HT1080 (cell line): ENCODE results near the gene SYK. TPM values are rescaled to one million over a fixed set of nuclear protein-coding genes. Genes with fewer than 3 reads are reported as not detected.
"Not testable (repeated sequence)": the region's sequence is repeated elsewhere in the genome, so short reads cannot be mapped to it uniquely, and the experiment has no call there.

Experiments
- DNase-seq: peaks from one replicate; pipeline ENCODE4 v3.0.0-alpha.2; 2015; ENCODE audit warnings: low read depth
- total RNA-seq: library from RNA; depleted of rRNA; stranded (reverse); fragments of >200 nt; shearing (Covaris generic); gene quantifications from 2 replicates; pipeline ENCODE4 v1.2.3, GENCODE V29; 2014

SYK gene
- total RNA-seq, 1 experiment from 2014 or later: 0.68 TPM

GRCh38 chr9:90795084-90795483 is 6.5 kb upstream of the SYK start:
- DNase-seq: no peak

- no peak for DNase-seq
Observed at GRCh38 chr9:90795871-90796317, 5.7 kb upstream of the SYK start.

DNA sequence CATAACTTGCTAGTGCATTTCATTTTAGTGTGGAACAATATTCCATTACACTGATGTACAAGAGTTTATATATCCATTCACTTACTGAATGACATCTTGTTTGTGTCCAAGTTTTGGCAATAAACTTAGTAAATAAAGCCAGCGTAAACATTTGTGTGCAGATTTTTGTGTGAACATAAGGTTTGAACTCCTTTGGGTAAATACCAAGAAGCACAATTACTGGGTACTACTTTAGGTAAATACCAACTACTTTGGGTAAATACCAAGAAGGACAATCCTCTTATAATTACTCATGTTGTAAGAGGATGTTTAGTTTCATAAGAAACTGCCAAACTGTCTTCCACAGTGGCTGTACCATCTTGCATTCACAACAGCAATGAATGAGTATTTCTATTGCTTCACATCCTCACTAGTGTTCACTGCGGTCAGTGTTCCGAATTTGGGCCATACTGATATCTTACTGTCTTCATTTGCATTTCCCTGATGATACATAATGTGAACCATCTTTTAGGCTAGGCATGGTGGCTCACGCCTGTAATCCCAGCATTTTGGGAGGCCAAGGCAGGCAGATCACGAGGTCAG is 2.3 kb upstream of the SYK start:
- no peak for DNase-seq

DNA sequence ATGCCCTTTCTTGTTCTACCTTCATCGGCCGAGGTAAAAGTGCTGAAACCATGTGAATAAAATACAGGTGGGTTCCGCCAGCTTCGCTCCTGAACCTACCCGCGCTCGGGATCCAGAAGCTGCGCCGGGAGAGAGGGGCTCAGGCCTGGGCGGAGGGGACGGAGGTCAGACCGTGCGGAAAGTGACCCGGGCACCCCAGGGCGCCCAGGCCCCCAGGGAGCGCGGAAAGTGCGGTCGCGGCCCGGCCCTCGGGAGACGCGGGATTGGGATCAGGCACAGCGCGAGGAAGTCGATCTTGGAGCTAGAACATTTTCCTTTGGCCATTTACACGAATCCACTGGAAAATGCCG is 329 bp downstream of the SYK start:
- DNase-seq: no peak

DNA sequence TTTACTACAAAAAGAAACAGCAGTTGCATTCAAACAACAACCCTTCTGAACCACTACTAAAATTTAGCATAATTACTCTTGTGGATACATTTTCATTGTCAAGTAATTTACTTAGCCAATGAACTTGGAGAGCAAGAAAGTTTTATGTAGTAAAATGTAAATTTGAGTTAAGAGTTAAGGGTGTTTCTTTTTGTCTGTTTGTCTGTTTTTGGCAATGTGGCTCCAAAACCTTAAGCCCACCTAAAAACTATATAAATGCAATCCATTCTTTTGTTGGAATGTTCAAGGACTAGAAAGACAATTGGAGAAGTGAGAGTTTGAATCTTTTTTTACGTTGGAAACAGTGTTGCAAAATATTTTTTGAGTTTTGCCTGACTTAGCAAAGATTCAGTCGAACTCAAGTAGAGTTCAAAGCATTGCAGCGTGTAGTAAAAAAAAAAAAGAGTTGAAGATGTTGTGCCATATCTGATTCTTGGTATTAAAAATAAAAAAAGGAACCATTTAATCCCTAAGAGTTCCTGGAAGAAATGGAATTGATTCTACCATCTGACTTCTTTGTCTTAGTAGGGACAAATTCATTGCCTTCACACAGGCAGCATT is 867 bp downstream of the SYK start:
- DNase-seq: no peak

DNA sequence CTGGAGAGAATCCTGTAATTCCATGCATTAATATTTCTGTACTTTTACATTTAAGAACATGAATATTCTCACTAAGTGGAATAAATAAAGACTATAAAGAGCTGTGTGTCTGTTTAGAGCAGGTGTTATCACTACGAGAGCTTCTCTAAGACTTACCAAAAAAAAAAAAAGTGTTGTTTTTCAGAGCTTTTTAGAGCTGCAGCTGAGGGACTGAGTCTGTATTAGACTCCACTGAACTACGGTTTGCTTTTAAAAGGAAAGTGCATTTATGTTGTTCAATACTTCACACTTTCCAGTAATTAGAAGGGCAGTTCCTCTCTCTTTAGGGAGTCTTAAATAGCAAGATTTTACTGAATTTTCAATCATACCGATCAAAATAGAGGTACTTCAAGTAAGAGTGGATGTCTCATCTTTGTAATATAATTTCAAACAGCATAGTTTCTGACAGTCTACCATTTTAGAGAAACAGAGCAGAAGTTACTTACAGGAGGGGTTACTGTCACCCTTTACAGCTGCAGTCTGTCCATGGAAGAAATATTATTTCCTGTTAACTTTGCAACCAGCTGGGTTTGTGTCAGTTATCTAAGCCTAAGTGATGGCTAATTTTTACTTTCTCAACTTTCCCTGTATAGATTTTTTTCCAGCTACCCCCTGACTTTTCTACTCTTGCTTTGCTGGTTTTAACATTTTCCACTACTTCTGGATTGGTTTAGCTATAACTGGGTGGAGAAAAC is 2.4 kb downstream of the SYK start:
- DNase-seq: no peak

- no peak for DNase-seq
Observed at GRCh38 chr9:90805006-90805996, 3.7 kb downstream of the SYK start.

DNA sequence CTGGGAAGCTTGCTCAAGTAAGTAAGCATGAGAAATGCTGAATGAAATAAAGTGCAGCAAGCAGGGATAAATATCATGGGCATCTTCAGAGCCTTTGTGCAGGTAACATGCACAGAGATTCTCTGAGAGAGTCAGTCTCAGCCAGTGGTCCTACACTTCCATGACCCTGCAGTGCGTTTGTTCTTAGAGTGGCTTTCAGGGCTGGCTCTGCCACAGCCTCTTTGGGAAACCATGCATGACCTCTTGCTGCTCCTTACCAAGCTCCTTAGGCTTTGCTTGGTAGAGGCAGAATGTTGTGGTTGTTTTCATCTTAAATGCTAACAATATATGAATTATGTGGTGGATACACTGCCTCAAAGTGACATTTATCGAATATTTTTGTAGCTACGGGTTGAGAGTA is 5.4 kb downstream of the SYK start:
- no peak for DNase-seq

GRCh38 chr9:90808398-90808797 is 6.8 kb downstream of the SYK start:
- DNase-seq: no peak

- no peak for DNase-seq
Observed at GRCh38 chr9:90808890-90809685, 7.5 kb downstream of the SYK start.

DNA sequence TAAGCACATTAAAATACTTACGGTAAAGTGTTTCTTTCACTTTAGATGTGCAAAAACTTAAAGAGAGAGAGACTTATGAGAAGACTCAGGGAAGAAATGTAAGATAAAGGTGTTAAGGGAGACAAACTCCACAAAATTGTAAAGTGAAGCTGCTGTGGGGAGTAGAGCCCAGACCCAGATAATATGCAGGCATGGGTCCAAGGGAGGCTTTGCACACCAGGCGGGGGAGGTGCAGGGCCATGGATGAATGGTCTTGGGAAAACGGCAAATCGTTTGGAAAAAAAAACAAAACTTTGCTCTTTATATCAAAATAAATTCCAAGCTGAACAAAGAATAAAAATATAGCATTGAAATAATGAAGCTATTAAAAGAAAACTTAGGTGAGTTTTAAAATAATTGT is 9.1 kb downstream of the SYK start:
- no peak for DNase-seq

GRCh38 chr9:90813046-90813445 is 11.4 kb downstream of the SYK start:
- DNase-seq: no peak

DNA sequence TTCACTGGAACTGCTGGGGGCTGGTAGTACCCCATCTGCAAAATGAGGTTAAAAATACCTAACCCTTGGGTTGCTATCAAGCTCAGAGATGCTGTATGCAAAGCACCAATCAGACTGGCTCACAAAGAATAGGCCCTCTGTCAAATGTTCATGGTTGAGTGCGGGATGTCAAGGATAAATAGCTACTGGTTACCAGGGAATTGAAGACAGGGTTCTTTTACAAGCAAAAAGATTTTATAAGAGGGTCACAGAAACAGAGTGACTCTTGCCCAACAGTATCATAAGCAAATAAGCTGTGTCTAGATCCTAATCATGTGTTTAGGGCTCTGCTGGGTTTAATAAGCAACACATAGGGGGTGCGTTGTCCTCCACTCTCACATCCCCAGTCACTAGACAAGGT is 11.9 kb downstream of the SYK start:
- no peak for DNase-seq

DNA sequence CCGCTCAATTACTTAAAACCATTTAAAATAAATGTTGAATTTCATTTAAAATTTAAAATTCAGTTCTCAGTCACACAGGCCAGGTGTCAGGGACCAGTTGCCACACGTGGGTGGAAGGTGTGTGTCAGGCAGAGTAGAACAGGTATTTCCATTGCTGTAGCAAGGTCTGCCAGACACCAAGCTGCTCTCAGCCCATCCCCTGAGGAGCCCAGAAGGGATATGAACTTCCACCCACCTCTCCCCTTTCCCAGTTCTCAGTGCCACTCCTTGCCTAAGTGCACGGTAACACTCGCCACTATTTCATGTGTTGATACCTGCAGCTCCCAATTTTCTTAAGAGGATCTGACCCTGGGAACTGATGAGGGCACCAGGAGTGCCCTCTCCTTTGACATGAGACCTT is 12.7 kb downstream of the SYK start:
- DNase-seq: no peak

GRCh38 chr9:90815183-90815943 is 13.7 kb downstream of the SYK start:
- DNase-seq: peak; percentile 48

DNA sequence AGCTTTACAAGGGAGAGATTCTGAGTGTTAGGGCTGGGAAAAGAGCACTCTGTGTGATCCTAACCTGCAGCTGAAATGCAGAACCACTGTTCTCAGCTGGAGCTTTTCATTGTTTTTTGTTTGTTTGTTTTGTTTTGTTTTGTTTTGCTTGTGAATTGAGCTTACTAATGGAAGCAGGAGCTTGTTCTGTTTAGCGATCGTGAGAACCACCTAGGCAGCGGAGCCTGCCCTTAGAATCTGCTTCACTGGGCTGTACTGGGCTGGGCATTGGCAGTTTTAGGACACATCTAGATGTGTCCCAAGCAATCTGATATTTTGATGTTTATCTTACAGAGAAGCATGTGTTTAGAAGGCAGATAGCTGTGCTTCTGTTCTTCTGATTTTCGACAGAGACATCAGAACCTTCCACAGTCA is 14.3 kb downstream of the SYK start:
- no peak for DNase-seq

GRCh38 chr9:90816690-90817089 is 15.1 kb downstream of the SYK start:
- no peak for DNase-seq

- DNase-seq: no peak
Observed at GRCh38 chr9:90818279-90818678, 16.7 kb downstream of the SYK start.

DNA sequence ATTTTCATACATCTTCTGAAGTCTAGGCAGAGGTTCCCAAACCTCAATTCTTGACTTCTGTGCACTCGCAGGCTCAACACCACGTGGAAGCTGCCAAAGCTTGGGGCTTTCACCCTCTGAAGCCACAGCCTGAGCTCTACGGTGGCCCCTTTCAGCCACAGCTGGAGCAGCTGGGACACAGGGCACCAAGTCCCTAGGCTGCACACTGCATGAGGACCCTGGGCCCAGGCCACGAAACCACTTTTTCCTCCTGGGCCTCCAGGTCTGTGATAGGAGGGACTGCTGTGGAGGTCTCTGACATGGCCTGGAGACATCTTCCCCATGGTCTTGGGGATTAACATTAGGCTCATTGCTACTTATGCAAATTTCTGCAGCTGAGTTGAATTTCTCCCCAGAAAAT is 18.8 kb downstream of the SYK start:
- not testable (repeated sequence) for DNase-seq

DNA sequence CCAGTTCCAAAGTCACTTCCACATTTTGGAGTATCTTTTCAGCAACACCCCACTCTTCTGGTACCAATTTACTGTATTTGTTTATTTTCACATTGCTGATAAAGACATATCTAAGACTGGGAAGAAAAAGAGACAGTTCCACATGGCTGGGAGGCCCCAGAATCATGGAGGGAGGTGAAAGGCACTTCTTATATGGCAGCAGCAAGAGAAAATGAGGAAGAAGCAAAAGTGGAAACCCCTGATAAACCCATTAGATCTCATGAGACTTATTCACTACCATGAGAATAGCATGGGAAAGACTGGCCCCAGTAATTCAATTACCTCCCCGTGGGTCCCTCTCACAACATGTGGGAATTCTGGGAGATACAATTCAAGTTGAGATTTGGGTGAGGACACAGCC is 19.6 kb downstream of the SYK start:
- DNase-seq: not testable (repeated sequence)
